CD4-positive, alpha-beta T cell treated with Interleukin-6 at 100 ng/mL for 8 hours (primary cell): Measurements from ENCODE around the gene MCL1.
"Not testable (repeated sequence)": the region's sequence is repeated elsewhere in the genome, so short reads cannot be mapped to it uniquely, and the experiment has no call there.

Experiments used
- DNase-seq: peaks from one replicate; pipeline ENCODE4 v3.0.0-alpha.2; 2020; ENCODE audit warnings: mixed read lengths, low spot score

Gene MCL1

GRCh38 chr1:150579110-150579944 is at the start of gene MCL1:
Gene MCL1 (minus strand): TSS chr1:150579610. CDS start chr1:150579530, 80 bp downstream.
- DNase-seq = peak; percentile 88

- DNase-seq = no peak
Measured at GRCh38 chr1:150628766-150629114, 49.3 kb upstream of the MCL1 start.

- DNase-seq = no peak
Measured at GRCh38 chr1:150627826-150628410, 48.5 kb upstream of the MCL1 start.

- DNase-seq = no peak
Measured at GRCh38 chr1:150626150-150626549, 46.7 kb upstream of the MCL1 start.

- not testable (repeated sequence) for DNase-seq
Measured at GRCh38 chr1:150624546-150624945, 45.1 kb upstream of the MCL1 start.

GRCh38 chr1:150624134-150624533 is 44.7 kb upstream of the MCL1 start:
- DNase-seq = not testable (repeated sequence)

- no peak for DNase-seq
Measured at GRCh38 chr1:150622303-150622975, 43.0 kb upstream of the MCL1 start.

GRCh38 chr1:150621497-150622302 is 42.3 kb upstream of the MCL1 start:
- DNase-seq = peak; percentile 73

GRCh38 chr1:150620919-150621318 is 41.5 kb upstream of the MCL1 start:
- no peak for DNase-seq

- DNase-seq = peak; percentile 28
Measured at GRCh38 chr1:150619576-150620509, 40.4 kb upstream of the MCL1 start.

GRCh38 chr1:150615346-150616201 is 36.2 kb upstream of the MCL1 start:
- DNase-seq = peak; percentile 14

- DNase-seq = peak; percentile 56
Measured at GRCh38 chr1:150613061-150613920, 33.9 kb upstream of the MCL1 start.

GRCh38 chr1:150612014-150612345 is 32.6 kb upstream of the MCL1 start:
- DNase-seq = no peak

GRCh38 chr1:150610576-150610975 is 31.2 kb upstream of the MCL1 start:
- no peak for DNase-seq

GRCh38 chr1:150609732-150610131 is 30.3 kb upstream of the MCL1 start:
- no peak for DNase-seq

- DNase-seq = no peak
Measured at GRCh38 chr1:150606463-150607142, 27.2 kb upstream of the MCL1 start.

- not testable (repeated sequence) for DNase-seq
Measured at GRCh38 chr1:150605451-150605731, 26.0 kb upstream of the MCL1 start.

- no peak for DNase-seq
Measured at GRCh38 chr1:150604226-150604588, 24.8 kb upstream of the MCL1 start.

GRCh38 chr1:150603711-150604110 is 24.3 kb upstream of the MCL1 start:
- no peak for DNase-seq
